Progenitor cell of endocrine pancreas (in vitro differentiated cells): ENCODE results near the gene ALDH5A1. TPM values are rescaled to one million over a fixed set of nuclear protein-coding genes. Genes with fewer than 3 reads are reported as not detected.
A peak's percentile ranks its signal among the peaks of the same experiment; 100 is the strongest.

Experiments used
- DNase-seq: peaks from one replicate; pipeline ENCODE4 v3.0.0; 2021; ENCODE audit warnings: low spot score; ENCODE audit not compliant: unreplicated experiment
- H3K27ac Mint-ChIP-seq: 2 replicates; pipeline ENCODE4 v1.8.0; 2021; ENCODE audit warnings: mild to moderate bottlenecking, moderate library complexity, mixed read lengths
- H3K27me3 Mint-ChIP-seq: 2 replicates; pipeline ENCODE4 v1.8.0; 2021; ENCODE audit warnings: mixed read lengths
- H3K36me3 Mint-ChIP-seq: 2 replicates; pipeline ENCODE4 v1.8.0; 2022; ENCODE audit warnings: mixed read lengths; ENCODE audit not compliant: insufficient read depth
- H3K4me1 Mint-ChIP-seq: 2 replicates; pipeline ENCODE4 v1.8.0; 2021; ENCODE audit warnings: low read depth, mixed read lengths
- H3K4me3 Mint-ChIP-seq: 2 replicates; pipeline ENCODE4 v1.8.0; 2021; ENCODE audit warnings: low read depth, mild to moderate bottlenecking, moderate library complexity, mixed read lengths
- H3K9me3 Mint-ChIP-seq: 2 replicates; pipeline ENCODE4 v1.8.0; 2021; ENCODE audit warnings: low read depth, mixed read lengths
- long read RNA-seq: library from polyadenylated mRNA; unstranded; transcript quantifications from one replicate; pipeline ENCODE4 v2.0.0, GENCODE V29; 2020
- total RNA-seq: library from RNA; stranded (reverse); gene quantifications from 2 replicates; pipeline ENCODE4 v1.2.1, GENCODE V29; 2021
- TF ChIP-seq, protein P1 (sequence below): fragments of 200-600 bp; sonication (generic); IDR thresholded peaks from one replicate; pipeline ENCODE4 v1.5.0; 2021; ENCODE audit warnings: antibody characterized with exemption, mild to moderate bottlenecking; ENCODE audit not compliant: unreplicated experiment

ALDH5A1 gene
- total RNA-seq, result 14.5 and 14.6 TPM in 2 replicates
- long read RNA-seq, full-length matches to known transcripts, result 2 of 5 reads
- long read RNA-seq, partial matches to known transcripts, result 1 of 5 reads
- long read RNA-seq, other reads (novel, unspliced or antisense), result 2 of 5 reads

DNA sequence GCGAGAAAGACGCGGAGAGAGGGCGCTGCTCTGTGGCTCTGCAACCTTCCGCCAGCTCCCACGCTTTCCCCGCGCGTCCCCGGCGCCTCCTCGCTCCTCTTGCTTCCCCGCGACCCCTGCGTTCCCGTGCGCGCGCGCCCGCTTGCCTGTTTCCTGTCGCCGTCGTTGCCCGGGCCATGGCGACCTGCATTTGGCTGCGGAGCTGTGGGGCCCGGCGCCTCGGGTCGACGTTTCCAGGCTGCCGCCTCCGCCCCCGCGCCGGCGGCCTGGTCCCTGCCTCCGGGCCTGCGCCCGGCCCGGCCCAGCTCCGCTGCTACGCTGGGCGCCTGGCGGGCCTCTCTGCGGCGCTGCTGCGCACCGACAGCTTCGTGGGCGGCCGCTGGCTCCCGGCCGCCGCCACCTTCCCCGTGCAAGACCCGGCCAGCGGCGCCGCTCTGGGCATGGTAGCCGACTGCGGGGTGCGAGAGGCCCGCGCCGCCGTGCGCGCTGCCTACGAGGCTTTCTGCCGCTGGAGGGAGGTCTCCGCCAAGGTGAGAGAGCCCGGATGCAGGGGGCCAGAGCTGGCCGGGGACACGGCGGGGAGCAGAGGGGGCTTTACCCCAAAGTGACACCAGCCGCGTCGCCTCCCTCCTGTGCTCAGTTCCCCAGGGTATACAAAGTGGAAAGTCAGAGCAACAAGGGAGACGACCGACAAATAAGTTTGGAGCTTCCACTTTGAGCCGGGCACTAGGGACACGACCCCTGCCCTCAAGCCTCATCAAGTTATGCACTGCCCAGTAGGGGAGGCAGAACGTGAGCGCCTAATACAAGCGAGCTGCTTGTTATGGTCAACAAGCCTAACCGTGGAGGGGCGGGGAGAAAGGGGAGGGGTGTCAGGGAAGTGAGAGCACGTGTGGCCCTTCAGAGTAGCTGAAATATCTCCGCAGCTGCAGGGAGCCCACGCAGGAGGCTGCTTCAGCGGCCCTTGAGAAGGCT lies at the start of gene ALDH5A1:
TSS of gene ALDH5A1 (plus strand) at position 149 of the 975 bp plus-strand sequence. CDS start at position 177, 28 bp downstream.
- TF ChIP-seq, protein P1, sequence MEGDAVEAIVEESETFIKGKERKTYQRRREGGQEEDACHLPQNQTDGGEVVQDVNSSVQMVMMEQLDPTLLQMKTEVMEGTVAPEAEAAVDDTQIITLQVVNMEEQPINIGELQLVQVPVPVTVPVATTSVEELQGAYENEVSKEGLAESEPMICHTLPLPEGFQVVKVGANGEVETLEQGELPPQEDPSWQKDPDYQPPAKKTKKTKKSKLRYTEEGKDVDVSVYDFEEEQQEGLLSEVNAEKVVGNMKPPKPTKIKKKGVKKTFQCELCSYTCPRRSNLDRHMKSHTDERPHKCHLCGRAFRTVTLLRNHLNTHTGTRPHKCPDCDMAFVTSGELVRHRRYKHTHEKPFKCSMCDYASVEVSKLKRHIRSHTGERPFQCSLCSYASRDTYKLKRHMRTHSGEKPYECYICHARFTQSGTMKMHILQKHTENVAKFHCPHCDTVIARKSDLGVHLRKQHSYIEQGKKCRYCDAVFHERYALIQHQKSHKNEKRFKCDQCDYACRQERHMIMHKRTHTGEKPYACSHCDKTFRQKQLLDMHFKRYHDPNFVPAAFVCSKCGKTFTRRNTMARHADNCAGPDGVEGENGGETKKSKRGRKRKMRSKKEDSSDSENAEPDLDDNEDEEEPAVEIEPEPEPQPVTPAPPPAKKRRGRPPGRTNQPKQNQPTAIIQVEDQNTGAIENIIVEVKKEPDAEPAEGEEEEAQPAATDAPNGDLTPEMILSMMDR, result peak; percentile 32
- Mint-ChIP-seq H3K36me3 (peaks cover 15% of the 10 kb centered on the region), H3K27ac (peak within 1 kb of the TSS; percentile 90), H3K9me3 (peaks cover 7% of the 10 kb centered on the region), H3K27me3 (peaks cover 3% of the 10 kb centered on the region), H3K4me1 (peaks cover 5% of the 10 kb centered on the region), H3K4me3 (peak within 1 kb of the TSS; percentile 76)
- DNase-seq, result peak; percentile 58

DNA sequence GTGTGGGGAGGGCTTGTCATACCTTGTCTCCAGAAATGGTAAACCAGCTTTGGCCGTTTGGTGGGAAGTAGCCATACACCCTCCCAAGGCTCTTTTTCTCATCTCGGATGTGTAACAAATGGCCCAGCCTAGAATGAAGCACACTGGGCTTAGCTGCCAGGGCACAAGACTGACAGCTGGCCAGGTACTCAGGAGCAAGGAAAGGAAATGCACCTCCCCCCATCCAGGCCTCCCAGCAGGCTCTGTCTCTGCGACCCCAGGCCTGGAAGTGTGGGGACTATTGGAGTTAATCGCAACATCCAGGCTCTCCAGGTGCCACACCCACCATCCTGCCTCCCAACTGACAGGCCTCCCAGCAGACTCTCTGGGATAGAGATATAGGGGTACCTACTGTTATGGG lies 49.1 kb upstream of the ALDH5A1 start:
- DNase-seq, result no peak
- H3K9me3 Mint-ChIP-seq, result no peaks in the 10 kb centered on the region
- H3K4me3 Mint-ChIP-seq, result no peak overlapping the region
- TF ChIP-seq, protein P1, result no peak
- no peaks in the 10 kb centered on the region for H3K36me3 Mint-ChIP-seq
- H3K4me1 Mint-ChIP-seq, result no peaks in the 10 kb centered on the region
- no peak overlapping the region for H3K27ac Mint-ChIP-seq
- H3K27me3 Mint-ChIP-seq, result no peaks in the 10 kb centered on the region

DNA sequence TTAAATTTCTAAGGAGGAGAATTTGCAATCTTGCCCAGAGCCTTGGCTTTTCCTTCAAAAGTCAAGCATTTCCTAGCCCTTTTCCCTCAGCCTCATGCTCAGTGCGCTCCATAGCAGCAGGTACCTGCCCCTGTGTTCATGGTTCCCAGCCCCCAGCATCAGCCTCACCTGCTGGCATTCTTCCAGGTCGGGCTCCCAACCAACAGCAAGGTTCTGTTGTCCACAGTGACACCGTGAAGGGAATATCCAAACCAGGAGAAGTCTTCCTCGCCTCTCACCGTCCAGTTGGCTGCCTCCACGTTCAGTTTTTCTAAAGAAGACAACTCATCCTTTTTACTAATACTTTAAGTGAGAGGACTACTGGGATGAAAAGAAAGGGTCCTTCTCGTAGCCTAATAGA lies 48.1 kb upstream of the ALDH5A1 start:
- DNase-seq, result no peak
- Mint-ChIP-seq H3K36me3 (no peaks in the 10 kb centered on the region), H3K9me3 (no peaks in the 10 kb centered on the region), H3K4me3 (no peak overlapping the region), H3K27ac (no peak overlapping the region), H3K27me3 (no peaks in the 10 kb centered on the region), H3K4me1 (peaks cover under 1% of the 10 kb centered on the region)
- TF ChIP-seq, protein P1, result no peak

DNA sequence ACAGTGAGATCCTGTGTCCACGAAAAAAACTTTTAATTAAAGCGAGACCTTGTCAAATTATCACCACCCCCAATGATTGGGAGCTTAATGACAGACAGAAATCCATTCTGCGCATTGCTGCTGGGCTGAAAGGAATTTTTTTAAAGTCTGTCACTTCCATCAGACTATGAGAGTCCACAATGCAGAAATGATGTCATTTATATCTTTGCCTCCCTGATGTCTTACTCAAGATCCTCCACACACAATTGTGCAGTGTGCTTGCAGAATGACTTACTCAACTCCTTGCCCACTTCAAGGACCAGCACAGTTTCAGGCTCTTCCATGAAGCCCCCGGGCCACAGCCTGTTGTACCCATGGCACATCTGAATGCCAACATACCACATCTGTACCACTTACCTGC lies 46.4 kb upstream of the ALDH5A1 start:
- H3K4me3 Mint-ChIP-seq, result no peak overlapping the region
- TF ChIP-seq, protein P1, result no peak
- H3K27me3 Mint-ChIP-seq, result no peaks in the 10 kb centered on the region
- no peak overlapping the region for H3K27ac Mint-ChIP-seq
- H3K36me3 Mint-ChIP-seq, result no peaks in the 10 kb centered on the region
- no peaks in the 10 kb centered on the region for H3K9me3 Mint-ChIP-seq
- DNase-seq, result no peak
- peaks cover 4% of the 10 kb centered on the region for H3K4me1 Mint-ChIP-seq

DNA sequence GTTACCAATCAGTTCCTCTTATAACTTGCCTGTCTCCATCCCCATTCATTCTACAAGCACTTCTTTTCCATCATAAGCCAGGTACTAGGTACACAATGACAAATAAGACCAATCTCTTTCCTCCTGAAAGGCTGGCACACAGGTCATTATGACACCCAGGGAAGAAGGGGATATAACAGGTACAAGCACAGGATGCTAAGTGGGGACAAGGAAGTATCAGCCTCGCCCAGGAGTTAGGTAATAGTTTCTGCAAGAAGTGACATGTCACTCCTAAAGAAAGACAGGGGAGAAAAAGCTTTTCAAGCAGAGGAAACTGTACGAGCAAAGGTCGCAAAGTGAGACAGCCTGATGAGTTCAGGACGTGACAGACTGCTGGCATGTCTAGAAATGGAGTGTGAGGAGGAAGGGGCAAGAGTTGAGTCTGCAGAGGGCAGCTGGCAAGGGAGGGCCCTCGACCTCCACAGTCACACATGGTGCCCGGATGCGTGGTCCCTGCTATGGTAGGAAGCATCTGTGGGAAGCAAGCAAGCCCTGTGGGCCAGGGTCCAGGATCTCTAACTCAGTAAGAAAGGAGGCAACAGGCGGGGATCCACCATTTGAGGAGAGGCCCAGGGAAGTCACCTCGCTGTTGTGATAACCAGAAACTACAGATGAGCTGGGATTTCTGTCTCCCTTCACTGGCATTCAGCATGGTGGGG lies 45.8 kb upstream of the ALDH5A1 start:
- Mint-ChIP-seq H3K27me3 (no peaks in the 10 kb centered on the region), H3K4me3 (no peak overlapping the region), H3K9me3 (no peaks in the 10 kb centered on the region), H3K27ac (no peak overlapping the region), H3K4me1 (peaks cover 4% of the 10 kb centered on the region), H3K36me3 (no peaks in the 10 kb centered on the region)
- TF ChIP-seq, protein P1, result no peak
- DNase-seq, result no peak
